K562 treated with DMSO at 1 percent for 12 hours (cell line): ENCODE data around the gene NHLRC1. TPM values are rescaled to one million over a fixed set of nuclear protein-coding genes. Genes with fewer than 3 reads are reported as not detected.

Source experiments
- total RNA-seq: library from RNA; unstranded; fragments of 300-600 nt; gene quantifications from 2 replicates; pipeline ENCODE4 v1.2.3, GENCODE V29; 2022; ENCODE audit not compliant: insufficient read depth

Gene NHLRC1
- not detected in 2 replicates for total RNA-seq

GRCh38 chr6:18122128-18123093 is at the start of gene NHLRC1:
NHLRC1 (minus strand) TSS chr6:18122677; CDS start chr6:18122606, 71 bp downstream.

GRCh38 chr6:18155150-18155863 is 32.8 kb upstream of the NHLRC1 start, which contains the start of gene KDM1B:
KDM1B (plus strand) TSS chr6:18155422; CDS start chr6:18159896, 4,474 bp downstream.

GRCh38 chr6:18154507-18155149 is 32.2 kb upstream of the NHLRC1 start, which contains the start of gene TPMT:
TPMT (minus strand) TSS chr6:18155077; CDS start chr6:18149127, 5,950 bp downstream.

Other genes starting within 250 kb of the NHLRC1 start
- 10.2 and 38.1 TPM in 2 replicates for gene KIF13A, start 135.0 kb downstream of the NHLRC1 start, total RNA-seq
- gene TPMT, start 32.4 kb upstream of the NHLRC1 start, total RNA-seq = 19.2 and 30.4 TPM in 2 replicates
- 10.6 and 43.9 TPM in 2 replicates for gene KDM1B, start 32.7 kb upstream of the NHLRC1 start, total RNA-seq
- gene DEK, start 141.9 kb upstream of the NHLRC1 start, total RNA-seq = 56.3 and 138 TPM in 2 replicates